Effector memory CD4-positive, alpha-beta T cell (primary cell): ENCODE data around the gene EPS8.
A peak's percentile ranks its signal among the peaks of the same experiment; 100 is the strongest.

ENCODE experiments used
- DNase-seq, 3 donors: peaks; one replicate each; pipeline ENCODE4 v3.0.0-alpha.2; 2020
- H3K27ac ChIP-seq: 2 replicates; pipeline ENCODE4 v1.7.0; 2013; ENCODE audit warnings: mild to moderate bottlenecking, low read length, moderate library complexity; ENCODE audit not compliant: insufficient read depth, poor library complexity, severe bottlenecking
- H3K27me3 ChIP-seq: replicated peaks from 2 replicates; pipeline ENCODE4 v1.7.0; 2013; ENCODE audit warnings: mild to moderate bottlenecking, low read length; ENCODE audit not compliant: insufficient read depth, control insufficient read depth, poor library complexity, severe bottlenecking
- H3K36me3 ChIP-seq: 2 replicates; pipeline ENCODE4 v1.7.0; 2013; ENCODE audit warnings: mild to moderate bottlenecking, low read length, moderate library complexity; ENCODE audit not compliant: control insufficient read depth, insufficient read depth
- H3K4me1 ChIP-seq: 2 replicates; pipeline ENCODE4 v1.7.0; 2013; ENCODE audit warnings: low read length, mild to moderate bottlenecking; ENCODE audit not compliant: control insufficient read depth, insufficient read depth, poor library complexity, severe bottlenecking
- H3K4me3 ChIP-seq: 2 replicates; pipeline ENCODE4 v1.7.0; 2013; ENCODE audit warnings: low read length, low read depth, mild to moderate bottlenecking; ENCODE audit not compliant: insufficient read depth, poor library complexity, severe bottlenecking
- H3K9me3 ChIP-seq: 2 replicates; pipeline ENCODE4 v1.7.0; 2013; ENCODE audit warnings: mild to moderate bottlenecking, low read length, moderate library complexity; ENCODE audit not compliant: control insufficient read depth

The EPS8 gene

GRCh38 chr12:15800278-15800677, 11.1 kb upstream of the EPS8 start:
- no peak for DNase-seq
- Histone ChIP-seq H3K9me3 (no peaks in the 10 kb centered on the region), H3K4me1 (no peaks in the 10 kb centered on the region), H3K27me3 (no peaks in the 10 kb centered on the region), H3K36me3 (no peaks in the 10 kb centered on the region), H3K4me3 (no peak overlapping the region), H3K27ac (no peak overlapping the region)

GRCh38 chr12:15797818-15798217, 8.6 kb upstream of the EPS8 start:
- Histone ChIP-seq H3K27me3 (no peaks in the 10 kb centered on the region), H3K27ac (no peak overlapping the region), H3K4me3 (no peak overlapping the region), H3K4me1 (no peaks in the 10 kb centered on the region), H3K36me3 (no peaks in the 10 kb centered on the region), H3K9me3 (no peaks in the 10 kb centered on the region)
- no peak for DNase-seq

- no peak overlapping the region for H3K4me3 ChIP-seq
- no peaks in the 10 kb centered on the region for H3K9me3 ChIP-seq
- H3K27me3 ChIP-seq: no peaks in the 10 kb centered on the region
- H3K36me3 ChIP-seq: no peaks in the 10 kb centered on the region
- H3K27ac ChIP-seq: no peak overlapping the region
- no peak for DNase-seq
- no peaks in the 10 kb centered on the region for H3K4me1 ChIP-seq
These were observed 7.4 kb upstream of the EPS8 start for GRCh38 chr12:15796493-15797141.

- no peaks in the 10 kb centered on the region for H3K36me3 ChIP-seq
- no peaks in the 10 kb centered on the region for H3K27me3 ChIP-seq
- DNase-seq: no peak
- H3K4me1 ChIP-seq: no peaks in the 10 kb centered on the region
- no peaks in the 10 kb centered on the region for H3K9me3 ChIP-seq
- H3K4me3 ChIP-seq: no peak overlapping the region
- no peak overlapping the region for H3K27ac ChIP-seq
These were observed 5.6 kb upstream of the EPS8 start for GRCh38 chr12:15794836-15795235.

- DNase-seq: no peak
- Histone ChIP-seq H3K27me3 (no peaks in the 10 kb centered on the region), H3K36me3 (no peaks in the 10 kb centered on the region), H3K4me1 (no peaks in the 10 kb centered on the region), H3K9me3 (no peaks in the 10 kb centered on the region), H3K27ac (no peak overlapping the region), H3K4me3 (no peak overlapping the region)
These were observed 5.0 kb upstream of the EPS8 start for GRCh38 chr12:15794196-15794595.

GRCh38 chr12:15788233-15789219, 662 bp downstream of the EPS8 start:
- Histone ChIP-seq H3K36me3 (no peaks in the 10 kb centered on the region), H3K27ac (peak overlapping the region; percentile 44), H3K4me3 (peak overlapping the region; percentile 82), H3K9me3 (no peaks in the 10 kb centered on the region), H3K27me3 (peaks cover 8% of the 10 kb centered on the region), H3K4me1 (no peaks in the 10 kb centered on the region)
- no peak for DNase-seq

GRCh38 chr12:15787778-15788177, 1.4 kb downstream of the EPS8 start:
- no peak for DNase-seq
- Histone ChIP-seq H3K4me3 (peak overlapping the region; percentile 82), H3K36me3 (no peaks in the 10 kb centered on the region), H3K27me3 (peaks cover 12% of the 10 kb centered on the region), H3K4me1 (no peaks in the 10 kb centered on the region), H3K9me3 (no peaks in the 10 kb centered on the region), H3K27ac (no peak overlapping the region)

GRCh38 chr12:15786772-15787171, 2.4 kb downstream of the EPS8 start:
- Histone ChIP-seq H3K27me3 (peaks cover 13% of the 10 kb centered on the region), H3K4me3 (no peak overlapping the region), H3K36me3 (no peaks in the 10 kb centered on the region), H3K4me1 (no peaks in the 10 kb centered on the region), H3K9me3 (no peaks in the 10 kb centered on the region), H3K27ac (no peak overlapping the region)
- no peak for DNase-seq

GRCh38 chr12:15783288-15783687, 5.9 kb downstream of the EPS8 start:
- DNase-seq: no peak
- Histone ChIP-seq H3K27me3 (peaks cover 13% of the 10 kb centered on the region), H3K36me3 (no peaks in the 10 kb centered on the region), H3K27ac (no peak overlapping the region), H3K9me3 (no peaks in the 10 kb centered on the region), H3K4me3 (no peak overlapping the region), H3K4me1 (no peaks in the 10 kb centered on the region)

GRCh38 chr12:15782667-15783066, 6.5 kb downstream of the EPS8 start:
- Histone ChIP-seq H3K4me1 (no peaks in the 10 kb centered on the region), H3K4me3 (no peak overlapping the region), H3K27me3 (peaks cover 13% of the 10 kb centered on the region)

More at GRCh38 chr12:15782667-15783066, 6.5 kb downstream of the EPS8 start:
- H3K36me3 ChIP-seq: no peaks in the 10 kb centered on the region
- H3K27ac ChIP-seq: no peak overlapping the region
- H3K9me3 ChIP-seq: no peaks in the 10 kb centered on the region
- no peak for DNase-seq
